HepG2 (cell line): ENCODE data around the gene THOC1.

Experiments used
- PATZ1 ChIP-seq: sonication (generic); formaldehyde crosslinking; IDR thresholded peaks from 2 replicates; pipeline ENCODE4 v1.4.0; 2020; ENCODE audit warnings: missing genetic modification reagents
- PLSCR1 ChIP-seq: sonication (generic); formaldehyde crosslinking; IDR thresholded peaks from 2 replicates; pipeline ENCODE4 v1.5.0; 2020; ENCODE audit warnings: missing genetic modification reagents, mild to moderate bottlenecking, borderline replicate concordance
- POLR2A ChIP-seq, 2 experiments: IDR thresholded peaks; 2 replicates each; pipeline ENCODE4 v1.6.1; 2011; ENCODE audit warnings: low read depth in 2 of 2, low read length in 2 of 2, mild to moderate bottlenecking in 1 of 2, moderate library complexity in 1 of 2; ENCODE audit not compliant: insufficient read depth in 1 of 2
- RFX3 ChIP-seq: IDR thresholded peaks from 2 replicates; pipeline ENCODE4 v1.6.1; 2016; ENCODE audit warnings: missing biosample characterization, missing genetic modification reagents
- SMAD9 ChIP-seq: sonication (generic); formaldehyde crosslinking; IDR thresholded peaks from 2 replicates; pipeline ENCODE4 v1.5.1; 2020; ENCODE audit warnings: mild to moderate bottlenecking, missing genetic modification reagents
- TAF15 ChIP-seq: fragments of 200-400 bp; formaldehyde crosslinking; IDR thresholded peaks from one replicate; pipeline ENCODE4 v1.6.1; 2018; ENCODE audit warnings: mild to moderate bottlenecking, low read depth, low read length; ENCODE audit not compliant: poor library complexity, severe bottlenecking
- TERF1 ChIP-seq: sonication (generic); formaldehyde crosslinking; IDR thresholded peaks from 2 replicates; pipeline ENCODE4 v1.8.0; 2022; ENCODE audit warnings: mild to moderate bottlenecking, missing genetic modification reagents, moderate library complexity
- ZBTB26 ChIP-seq: IDR thresholded peaks from 2 replicates; pipeline ENCODE4 v1.6.1; 2016; ENCODE audit warnings: missing compliant biosample characterization, missing genetic modification reagents, borderline replicate concordance
- ZNF644 ChIP-seq: IDR thresholded peaks from 2 replicates; pipeline ENCODE4 v1.6.1; 2016; ENCODE audit warnings: low read depth
- TF ChIP-seq, protein P1 (sequence below): sonication (generic); formaldehyde crosslinking; IDR thresholded peaks from 2 replicates; pipeline ENCODE4 v1.4.0; 2020; ENCODE audit warnings: missing genetic modification reagents

GRCh38 chr18:260547-260946, 7.3 kb downstream of the THOC1 start:
- no peak for TF ChIP-seq RFX3 (CRISPR knock-in tag)
- TF ChIP-seq POLR2A (IDR thresholded peaks at IDR 0.05; ENCODE audit: insufficient read depth in 1 of 2, low read depth in 2 of 2, low read length in 2 of 2): no peak
- no peak for TF ChIP-seq TAF15
- no peak for TF ChIP-seq PLSCR1 (CRISPR knock-in tag)
- no peak for TF ChIP-seq TERF1 (CRISPR knock-in tag)
- no peak for TF ChIP-seq ZBTB26 (CRISPR knock-in tag)
- TF ChIP-seq ZNF644 (CRISPR knock-in tag): no peak
- no peak for TF ChIP-seq PATZ1
- TF ChIP-seq SMAD9 (CRISPR knock-in tag): no peak
- TF ChIP-seq, protein P1, sequence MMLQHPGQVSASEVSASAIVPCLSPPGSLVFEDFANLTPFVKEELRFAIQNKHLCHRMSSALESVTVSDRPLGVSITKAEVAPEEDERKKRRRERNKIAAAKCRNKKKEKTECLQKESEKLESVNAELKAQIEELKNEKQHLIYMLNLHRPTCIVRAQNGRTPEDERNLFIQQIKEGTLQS: no peak
